ENCODE measurements around the gene PPP1R16B.

PPP1R16B gene

DNA sequence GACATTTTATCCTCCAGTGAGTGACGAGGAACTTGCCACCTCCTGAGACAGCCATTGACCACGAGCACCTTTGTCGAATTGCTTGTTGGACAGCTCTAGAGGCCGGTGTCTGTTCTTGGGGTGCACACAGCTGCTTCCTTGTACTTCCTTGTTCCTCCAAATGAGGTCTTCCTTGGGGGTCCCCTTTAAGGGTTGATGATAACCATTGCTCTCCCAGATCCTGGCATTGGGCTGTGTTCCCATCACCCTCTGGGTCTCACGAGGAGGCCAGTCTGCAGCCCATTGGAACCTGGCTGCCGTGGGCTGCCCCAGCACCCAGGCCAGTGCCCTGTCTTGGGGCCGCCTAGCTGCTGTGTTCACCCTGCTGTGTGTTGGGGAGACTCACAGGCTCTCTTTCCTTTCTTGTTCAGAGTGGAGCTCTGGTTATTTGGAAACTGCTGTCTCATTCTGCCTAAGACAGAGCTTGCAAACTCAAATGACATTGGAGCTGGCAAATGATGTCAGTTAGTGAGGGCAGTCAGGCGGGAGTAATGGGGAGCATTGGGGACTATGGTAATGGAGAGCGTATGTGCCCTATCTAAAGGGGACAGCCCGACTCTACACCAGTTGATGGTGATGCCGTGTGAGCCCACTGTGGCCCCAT, 25.7 kb downstream of the PPP1R16B start:
- H3K27me3 ChIP-seq: no peaks in the 10 kb centered on the region
- no peaks in the 10 kb centered on the region for H3K9me3 ChIP-seq
- TF ChIP-seq Cebpa-rat (IDR thresholded peaks at IDR 0.05): no peak
- peaks cover 15% of the 10 kb centered on the region for H3K4me1 ChIP-seq
- H3K4me3 ChIP-seq: no peak overlapping the region
- peaks cover 21% of the 10 kb centered on the region; the same call in 1 of the 2 replicates for H3K36me3 ChIP-seq
- H3K4me2 ChIP-seq: no peak overlapping the region
- no peak overlapping the region for H3K27ac ChIP-seq
- no peak overlapping the region for H3K9ac ChIP-seq
- H4K20me1 ChIP-seq: 0 out of 2 replicates have a peak, but pooled peaks cover 11% of the 10 kb centered on the region

DNA sequence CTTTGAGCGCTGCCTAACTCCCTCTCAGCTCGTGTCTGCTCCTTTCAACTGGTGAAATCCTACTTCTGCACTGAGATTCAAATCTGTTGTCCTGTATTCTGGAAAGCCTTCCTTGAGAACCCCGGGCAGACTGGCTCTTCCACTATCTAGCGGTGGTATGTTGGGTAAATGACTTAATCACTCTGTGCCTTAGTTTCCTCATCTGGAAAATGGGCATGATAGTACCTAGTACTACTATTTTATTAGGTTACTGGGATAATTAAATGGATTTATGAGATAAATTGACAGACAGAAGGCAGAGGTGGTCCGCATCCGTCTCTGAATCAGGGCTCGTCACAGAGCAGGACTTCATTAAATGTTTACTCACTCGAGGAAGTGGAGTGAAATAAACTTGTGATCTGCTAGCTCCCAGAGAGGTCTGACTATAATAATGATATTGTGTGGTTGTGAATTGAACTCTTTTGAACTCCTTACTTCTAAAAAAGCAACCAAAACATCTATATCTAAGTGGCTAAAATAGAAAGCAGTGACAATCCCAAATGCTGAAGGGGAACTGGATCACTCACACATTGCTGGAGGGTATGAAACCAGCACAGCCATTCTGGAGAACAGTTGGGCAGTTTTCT, 26.6 kb downstream of the PPP1R16B start:
- no peak for TF ChIP-seq Cebpa-rat (IDR thresholded peaks at IDR 0.05)
- no peak overlapping the region for H3K9ac ChIP-seq
- H3K27ac ChIP-seq: no peak overlapping the region

GRCh38 chr20:38833154-38833856, 27.8 kb downstream of the PPP1R16B start:
- no peak for TF ChIP-seq Cebpa-rat (IDR thresholded peaks at IDR 0.05)
- H3K4me2 ChIP-seq: peak overlapping the region; percentile 61
- peaks cover 37% of the 10 kb centered on the region; the same call in 1 of the 2 replicates for H3K36me3 ChIP-seq
- H4K20me1 ChIP-seq: 0 out of 2 replicates have a peak, but pooled peaks cover 4% of the 10 kb centered on the region
- H3K9me3 ChIP-seq: no peaks in the 10 kb centered on the region
- no peaks in the 10 kb centered on the region for H3K27me3 ChIP-seq
- H3K4me1 ChIP-seq: peaks cover 12% of the 10 kb centered on the region
- no peak overlapping the region for H3K9ac ChIP-seq
- no peak overlapping the region for H3K4me3 ChIP-seq
- no peak overlapping the region for H3K27ac ChIP-seq

More for the DNA sequence above, 26.6 kb downstream of the PPP1R16B start:
- H3K4me1 ChIP-seq: peaks cover 12% of the 10 kb centered on the region
- peaks cover 30% of the 10 kb centered on the region; the same call in 1 of the 2 replicates for H3K36me3 ChIP-seq
- 0 out of 2 replicates have a peak, but pooled peaks cover 6% of the 10 kb centered on the region for H4K20me1 ChIP-seq
- no peak overlapping the region for H3K4me3 ChIP-seq
- no peak overlapping the region for H3K4me2 ChIP-seq
- H3K9me3 ChIP-seq: no peaks in the 10 kb centered on the region
- no peaks in the 10 kb centered on the region for H3K27me3 ChIP-seq

DNA sequence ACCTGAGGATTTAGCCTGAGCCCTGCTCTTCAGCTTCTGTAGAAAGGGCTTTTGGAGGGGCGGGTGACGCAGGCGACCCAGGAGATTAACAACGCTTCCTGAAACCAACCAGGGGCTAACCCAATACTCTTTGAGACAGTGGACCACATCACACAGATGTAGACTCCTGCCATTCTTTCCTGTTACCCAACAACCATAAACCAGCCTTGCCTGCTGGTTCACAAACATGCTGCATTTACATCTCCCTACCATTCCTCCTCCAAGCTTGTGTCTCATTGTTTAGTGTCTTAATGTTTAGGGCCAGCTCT, 28.3 kb downstream of the PPP1R16B start:
- H3K9me3 ChIP-seq: no peaks in the 10 kb centered on the region
- no peak overlapping the region for H3K9ac ChIP-seq
- TF ChIP-seq Cebpa-rat (IDR thresholded peaks at IDR 0.05): peak; percentile 51; the same call in 1 of the 2 replicates
- H4K20me1 ChIP-seq: no peaks in the 10 kb centered on the region
- no peaks in the 10 kb centered on the region for H3K27me3 ChIP-seq
- peaks cover 12% of the 10 kb centered on the region for H3K4me1 ChIP-seq
- H3K27ac ChIP-seq: 0 out of 2 replicates have a peak overlapping the region, but pooled peaks have one; percentile 35
- H3K4me2 ChIP-seq: peak overlapping the region; percentile 61
- H3K36me3 ChIP-seq: peaks cover 35% of the 10 kb centered on the region; the same call in 1 of the 2 replicates
- no peak overlapping the region for H3K4me3 ChIP-seq

DNA sequence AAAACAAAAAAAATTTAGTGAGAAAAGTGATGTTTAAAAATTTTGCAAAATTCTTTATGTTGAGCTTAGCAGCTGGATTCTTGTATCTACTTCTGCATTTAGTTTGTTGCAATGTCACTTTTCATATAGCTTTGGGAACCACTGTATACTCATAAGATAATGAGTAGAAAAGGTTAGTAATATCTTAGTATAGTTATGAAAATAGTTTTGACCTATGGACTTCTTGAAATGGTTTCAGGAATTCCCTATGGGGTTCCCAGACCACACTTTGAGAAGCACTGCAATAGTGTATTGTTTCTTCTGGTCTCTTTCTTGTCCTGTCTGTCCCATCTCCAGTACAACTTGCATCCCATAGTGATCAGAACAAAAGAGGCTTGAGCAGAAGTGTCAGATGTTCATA, 29.4 kb downstream of the PPP1R16B start:
- peaks cover 30% of the 10 kb centered on the region; the same call in 1 of the 2 replicates for H3K36me3 ChIP-seq
- H3K27me3 ChIP-seq: no peaks in the 10 kb centered on the region
- no peaks in the 10 kb centered on the region for H4K20me1 ChIP-seq
- no peak for TF ChIP-seq Cebpa-rat (IDR thresholded peaks at IDR 0.05)
- no peak overlapping the region for H3K4me2 ChIP-seq
- H3K4me1 ChIP-seq: peaks cover 12% of the 10 kb centered on the region
- no peak overlapping the region for H3K4me3 ChIP-seq
- H3K27ac ChIP-seq: no peak overlapping the region
- H3K9me3 ChIP-seq: no peaks in the 10 kb centered on the region
- no peak overlapping the region for H3K9ac ChIP-seq

DNA sequence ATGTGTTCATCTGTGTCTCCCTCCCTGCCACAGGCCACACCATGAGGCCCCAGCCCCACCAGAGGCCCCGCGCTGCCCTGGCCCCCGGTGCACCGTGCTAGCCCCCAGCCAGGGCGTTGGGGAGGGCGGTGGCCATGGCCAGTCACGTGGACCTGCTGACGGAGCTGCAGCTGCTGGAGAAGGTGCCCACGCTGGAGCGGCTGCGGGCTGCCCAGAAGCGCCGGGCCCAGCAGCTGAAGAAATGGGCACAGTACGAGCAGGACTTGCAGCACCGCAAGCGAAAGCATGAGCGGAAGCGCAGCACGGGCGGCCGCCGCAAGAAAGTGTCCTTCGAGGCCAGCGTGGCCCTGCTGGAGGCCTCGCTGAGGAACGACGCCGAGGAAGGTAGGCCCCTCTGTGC, 30.3 kb downstream of the PPP1R16B start:
- no peak overlapping the region for H3K4me3 ChIP-seq
- no peak overlapping the region for H3K27ac ChIP-seq
- no peak overlapping the region for H3K9ac ChIP-seq
- H4K20me1 ChIP-seq: no peaks in the 10 kb centered on the region; the same call in 1 of the 2 replicates
- TF ChIP-seq Cebpa-rat (IDR thresholded peaks at IDR 0.05): no peak
- peaks cover 12% of the 10 kb centered on the region for H3K4me1 ChIP-seq
- H3K4me2 ChIP-seq: no peak overlapping the region
- peaks cover 37% of the 10 kb centered on the region; the same call in 1 of the 2 replicates for H3K36me3 ChIP-seq
- no peaks in the 10 kb centered on the region for H3K27me3 ChIP-seq
- no peaks in the 10 kb centered on the region for H3K9me3 ChIP-seq

GRCh38 chr20:38836991-38837390, 31.5 kb downstream of the PPP1R16B start:
- peaks cover 20% of the 10 kb centered on the region for H3K4me1 ChIP-seq
- no peaks in the 10 kb centered on the region; the same call in 1 of the 2 replicates for H4K20me1 ChIP-seq
- H3K27me3 ChIP-seq: no peaks in the 10 kb centered on the region
- no peak overlapping the region for H3K4me3 ChIP-seq
- H3K4me2 ChIP-seq: no peak overlapping the region
- H3K36me3 ChIP-seq: peaks cover 37% of the 10 kb centered on the region; the same call in 1 of the 2 replicates
- no peak overlapping the region for H3K27ac ChIP-seq
- H3K9me3 ChIP-seq: no peaks in the 10 kb centered on the region
- H3K9ac ChIP-seq: no peak overlapping the region
- TF ChIP-seq Cebpa-rat (IDR thresholded peaks at IDR 0.05): no peak

- no peak for TF ChIP-seq Cebpa-rat (IDR thresholded peaks at IDR 0.05)
- no peaks in the 10 kb centered on the region for H3K27me3 ChIP-seq
- no peaks in the 10 kb centered on the region for H3K9me3 ChIP-seq
- no peak overlapping the region for H3K27ac ChIP-seq
- no peaks in the 10 kb centered on the region; the same call in 1 of the 2 replicates for H4K20me1 ChIP-seq
- peaks cover 37% of the 10 kb centered on the region; the same call in 1 of the 2 replicates for H3K36me3 ChIP-seq
- peaks cover 32% of the 10 kb centered on the region for H3K4me1 ChIP-seq
- H3K4me2 ChIP-seq: no peak overlapping the region
- H3K9ac ChIP-seq: no peak overlapping the region
- H3K4me3 ChIP-seq: no peak overlapping the region
These were observed 32.8 kb downstream of the PPP1R16B start for GRCh38 chr20:38838326-38838725.

DNA sequence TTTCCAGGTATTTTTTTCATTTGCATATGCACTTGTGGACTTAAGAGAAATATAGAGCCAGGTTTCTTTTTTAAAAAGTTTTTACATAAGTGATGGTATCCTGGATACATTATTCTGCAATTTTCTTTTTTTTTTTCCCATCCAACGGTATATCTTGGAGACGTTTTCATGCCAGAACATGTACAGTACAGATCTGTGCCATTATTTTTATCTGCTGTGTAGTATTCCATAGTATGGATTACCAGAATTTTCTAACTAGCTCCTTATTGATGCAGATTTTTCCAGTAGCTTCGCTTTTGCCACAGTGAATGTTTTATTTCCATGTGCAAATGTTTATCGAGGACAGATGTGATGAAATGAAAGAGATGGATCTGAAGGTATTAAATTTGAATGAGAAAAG, 34.1 kb downstream of the PPP1R16B start:
- no peak overlapping the region for H3K9ac ChIP-seq

More for the DNA sequence above, 34.1 kb downstream of the PPP1R16B start:
- no peak overlapping the region for H3K4me2 ChIP-seq
- H3K4me1 ChIP-seq: peaks cover 22% of the 10 kb centered on the region
- no peaks in the 10 kb centered on the region for H3K9me3 ChIP-seq
- no peak overlapping the region for H3K4me3 ChIP-seq
- TF ChIP-seq Cebpa-rat (IDR thresholded peaks at IDR 0.05): no peak
- H3K36me3 ChIP-seq: peaks cover 37% of the 10 kb centered on the region; the same call in 1 of the 2 replicates
- H3K27me3 ChIP-seq: no peaks in the 10 kb centered on the region
- no peaks in the 10 kb centered on the region; the same call in 1 of the 2 replicates for H4K20me1 ChIP-seq
- no peak overlapping the region for H3K27ac ChIP-seq
